ENCODE data around the gene PTPN6. TPM values are rescaled to one million over a fixed set of nuclear protein-coding genes. Genes with fewer than 3 reads are reported as not detected.
A peak's percentile ranks its signal among the peaks of the same experiment; 100 is the strongest.

The PTPN6 gene
- total and polyA plus RNA-seq, 10 of the 15 experiments (the other 5 are each of a cell fraction or from before 2014, with no cell fraction given), result 229 to 457 (median 370) TPM

GRCh38 chr12:6921539-6921938 is 29.6 kb upstream of the PTPN6 start (continued):
- TF ChIP-seq FOXM1 (IDR thresholded peaks at IDR 0.05; ENCODE audit: low read depth, low read length) (no peak), GATAD2B (conservative IDR thresholded peaks at IDR 0.05; ENCODE audit: low read depth) (no peak), ATF7 (IDR thresholded peaks at IDR 0.05; ENCODE audit: low read depth) (no peak)

- Histone ChIP-seq H3K4me1 (ENCODE audit: control insufficient read depth, insufficient read depth, low read length) (peaks cover 48% of the 10 kb centered on the region), H3K4me2 (ENCODE audit: control insufficient read depth, insufficient read depth) (peak overlapping the region; percentile 36), H3K4me3 (peak overlapping the region; percentile 4; the same call in 1 of the 2 replicates), H3K27ac (ENCODE audit: control insufficient read depth, insufficient read depth) (peak overlapping the region; percentile 36), H4K20me1 (ENCODE audit: control insufficient read depth, insufficient read depth) (no peaks in the 10 kb centered on the region), H3K79me2 (ENCODE audit: control insufficient read depth, insufficient read depth, low read length) (peaks cover 7% of the 10 kb centered on the region), H3K36me3 (ENCODE audit: control insufficient read depth in 2 of 2, insufficient read depth in 2 of 2, low read length in 1 of 2) (peaks cover 0 to 8% of the 10 kb centered on the region in 2 experiments; a peak in 2 of 4 replicates), H3K27me3 (replicated peaks in 1 of 2; ENCODE audit: control insufficient read depth in 2 of 2, insufficient read depth in 2 of 2, low read length in 1 of 2) (no peaks in the 10 kb centered on the region), H3K9me3 (replicated peaks; ENCODE audit: control insufficient read depth, insufficient read depth, low read length) (no peaks in the 10 kb centered on the region), H3K9ac (ENCODE audit: control insufficient read depth, insufficient read depth, low read length) (peak overlapping the region; percentile 27; the same call in 1 of the 2 replicates), H2AFZ (ENCODE audit: control insufficient read depth, low read depth, low read length) (no peak overlapping the region)
- POLR2A ChIA-PET, result interaction anchor here (0.6 to 1.5 kb wide), 5 partner anchors 10 to 111 kb away, joined by 3 to 6 read pairs (median 4); no protein-coding TSS in a partner anchor
- peak; percentile 32 for ATAC-seq
- intact Hi-C loops (cut with micrococcal nuclease; ENCODE audit: unreplicated experiment), result loop anchor here (5.0 kb wide), 2 partner anchors 170 to 190 kb away; partner anchors contain the start of gene C1R
- FAIRE-seq, result no peak
- CTCF ChIA-PET, result interaction anchor here (1.0 to 6.2 kb wide), 10 partner anchors 15 to 223 kb away, joined by 3 to 111 read pairs (median 5); partner anchors contain the start of genes C12orf57, C1RL, RNU7-1 and SPSB2
- in situ Hi-C loops (cut with MboI), result no loop called here
- no TSS peak for BruUV-seq (replicated peaks)
- DNase-seq (ENCODE audit: low read depth, low spot score), result no peak
- SMC1A ChIA-PET (ENCODE audit: uncharacterized antibody, unreplicated experiment), result interaction anchor here (0.7 to 2.0 kb wide), 6 partner anchors 14 to 185 kb away, joined by 3 to 7 read pairs (median 4); partner anchors contain the start of genes C12orf57, LPCAT3, RNU7-1 and SPSB2
- RAD21 ChIA-PET (ENCODE audit: unreplicated experiment), result interaction anchor here (0.6 to 2.4 kb wide), 6 partner anchors 15 to 71 kb away, joined by 3 to 10 read pairs (median 4); partner anchors contain the start of genes C12orf57, CDCA3 and RNU7-1
- 0 out of 2 replicates have a peak, but pooled peaks have one; percentile 47 for TF ChIP-seq TCF3 (IDR thresholded peaks at IDR 0.05; ENCODE audit: borderline replicate concordance, insufficient read depth, low read depth, low read length)
- TF ChIP-seq RELB (IDR thresholded peaks at IDR 0.05; ENCODE audit: low read depth), result no peak
- TF ChIP-seq SIN3A (IDR thresholded peaks at IDR 0.05; ENCODE audit: low read depth, low read length), result no peak
- 0 out of 2 replicates have a peak, but pooled peaks have one; percentile 31 for TF ChIP-seq EED (IDR thresholded peaks at IDR 0.05; ENCODE audit: low read depth)
- 0 out of 6 replicates have a peak, but pooled peaks of 1 of the 3 experiments have one; percentile 13 for TF ChIP-seq CTCF (IDR thresholded peaks at IDR 0.05 in 2 of 3, conservative IDR thresholded peaks at IDR 0.05 in 1 of 3; ENCODE audit: control insufficient read depth in 2 of 3, extremely low read depth in 1 of 3, insufficient read depth in 1 of 3, low read depth in 3 of 3, low read length in 3 of 3)
- TF ChIP-seq TCF12 (IDR thresholded peaks at IDR 0.05; ENCODE audit: low read depth, low read length), result 0 out of 2 replicates have a peak, but pooled peaks have one; percentile 49
- WGBS (ENCODE audit: insufficient coverage, insufficient replicate concordance, low lambda C conversion rate, missing lambda C conversion rate), result 48% methylated on average over 9 of the region's 9 CpGs
These were observed 28.9 kb upstream of the PTPN6 start for GRCh38 chr12:6921996-6922946.

Data from GM12878 (cell line).